HG02870 (cell line): Measurements from ENCODE around the gene KLHL24.
"Not testable (repeated sequence)": the region's sequence is repeated elsewhere in the genome, so short reads cannot be mapped to it uniquely, and the experiment has no call there.

Experiments used
- ATAC-seq: cut with Tn5 transposase; IDR thresholded peaks from one replicate; pipeline ENCODE4 v1.9.1; 2021; ENCODE audit warnings: mild to moderate bottlenecking, moderate library complexity; ENCODE audit not compliant: unreplicated experiment

KLHL24 gene

GRCh38 chr3:183692436-183692835, 57.0 kb downstream of the KLHL24 start:
- no peak for ATAC-seq

- no peak for ATAC-seq
These were observed 60.3 kb downstream of the KLHL24 start for GRCh38 chr3:183695569-183696364.

- ATAC-seq = no peak
These were observed 61.7 kb downstream of the KLHL24 start for GRCh38 chr3:183697123-183697609.

GRCh38 chr3:183697610-183698317, 62.3 kb downstream of the KLHL24 start, which contains the start of gene YEATS2:
Gene YEATS2 (plus strand): TSS chr3:183697797. CDS start chr3:183715163, 17,366 bp downstream.
- ATAC-seq = peak; percentile 70

- ATAC-seq = peak; percentile 18
These were observed 62.9 kb downstream of the KLHL24 start for GRCh38 chr3:183698318-183698751.

GRCh38 chr3:183698756-183699155, 63.3 kb downstream of the KLHL24 start:
- no peak for ATAC-seq

- ATAC-seq = no peak
These were observed 64.0 kb downstream of the KLHL24 start for GRCh38 chr3:183699238-183699947.

- no peak for ATAC-seq
These were observed 66.3 kb downstream of the KLHL24 start for GRCh38 chr3:183701744-183702143.

GRCh38 chr3:183703892-183704291, 68.5 kb downstream of the KLHL24 start:
- not testable (repeated sequence) for ATAC-seq

- ATAC-seq = no peak
These were observed 74.8 kb downstream of the KLHL24 start for GRCh38 chr3:183710231-183710630.

GRCh38 chr3:183711516-183711915, 76.1 kb downstream of the KLHL24 start:
- no peak for ATAC-seq

- ATAC-seq = no peak
These were observed 79.2 kb downstream of the KLHL24 start for GRCh38 chr3:183714622-183715021.

- ATAC-seq = no peak
These were observed 82.6 kb downstream of the KLHL24 start for GRCh38 chr3:183718012-183718411.

GRCh38 chr3:183725387-183725786, 90.0 kb downstream of the KLHL24 start:
- ATAC-seq = no peak

- ATAC-seq = no peak
These were observed 92.8 kb downstream of the KLHL24 start for GRCh38 chr3:183728204-183728603.

GRCh38 chr3:183730361-183730760, 94.9 kb downstream of the KLHL24 start:
- ATAC-seq = no peak

- ATAC-seq = no peak
These were observed 96.2 kb downstream of the KLHL24 start for GRCh38 chr3:183731611-183732010.

GRCh38 chr3:183733553-183733952, 98.1 kb downstream of the KLHL24 start:
- no peak for ATAC-seq
